GOT3 (cell line): Measurements from ENCODE around the gene GSK3A.
A peak's percentile ranks its signal among the peaks of the same experiment; 100 is the strongest.

Source experiments
- DNase-seq: peaks from one replicate; lab custom pipeline; 2025; ENCODE audit warnings: mixed read lengths; lab: John Stamatoyannopoulos, UW

Gene GSK3A

DNA sequence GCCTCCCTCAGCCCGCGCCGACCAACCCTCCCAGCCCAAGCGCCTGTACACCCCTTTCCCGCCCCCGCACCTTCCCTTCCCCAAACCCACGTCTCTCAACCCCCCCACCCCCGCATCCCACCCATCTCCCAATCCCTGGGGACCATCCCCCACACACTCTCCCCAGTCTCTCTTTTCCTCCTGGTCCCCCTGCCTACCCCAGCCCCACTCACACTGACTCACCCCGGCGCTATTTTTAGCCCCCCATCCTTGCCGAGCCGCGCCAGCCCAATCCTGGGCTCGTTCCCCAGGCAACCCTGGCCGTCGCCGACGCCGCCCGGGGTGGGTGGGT, 38.4 kb upstream of the GSK3A start:
- DNase-seq = no peak

- peak; percentile 65 for DNase-seq
Observed at GRCh38 chr19:42279902-42280814, 37.8 kb upstream of the GSK3A start.

- DNase-seq = no peak
Observed at GRCh38 chr19:42279155-42279901, 36.9 kb upstream of the GSK3A start.

- no peak for DNase-seq
Observed at GRCh38 chr19:42278452-42279154, 36.2 kb upstream of the GSK3A start.

DNA sequence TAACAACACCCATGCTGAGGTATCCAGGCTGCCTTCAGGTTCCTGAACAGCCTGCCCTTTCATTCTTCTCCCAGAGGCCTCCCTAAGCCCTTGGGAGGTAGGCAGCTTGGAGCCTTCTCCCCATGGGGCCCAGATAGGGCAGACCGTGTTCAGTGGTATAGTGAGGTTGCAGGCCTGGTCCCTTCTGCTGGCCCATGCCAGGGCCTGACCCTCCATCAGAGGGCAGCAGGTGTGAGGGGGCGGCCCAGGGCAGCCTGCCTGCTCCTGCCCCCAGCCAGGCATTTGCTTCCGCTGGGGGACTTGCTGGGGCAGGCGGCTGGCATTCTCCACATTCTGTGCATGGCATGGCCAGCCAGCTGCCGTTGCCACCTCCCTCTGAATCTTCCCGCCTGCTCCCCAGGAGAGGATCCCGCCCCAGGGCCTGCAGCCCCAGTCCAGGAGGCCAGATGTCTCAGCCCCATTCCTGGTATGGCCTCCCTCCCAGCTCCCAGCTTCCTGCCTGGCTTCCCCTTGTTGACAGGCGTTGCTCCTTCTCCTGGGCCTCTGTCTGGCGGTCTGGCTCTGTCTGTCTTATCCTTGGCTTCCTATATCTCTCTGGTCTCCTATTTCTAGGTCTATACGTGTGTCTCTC, 35.5 kb upstream of the GSK3A start:
- DNase-seq = no peak

DNA sequence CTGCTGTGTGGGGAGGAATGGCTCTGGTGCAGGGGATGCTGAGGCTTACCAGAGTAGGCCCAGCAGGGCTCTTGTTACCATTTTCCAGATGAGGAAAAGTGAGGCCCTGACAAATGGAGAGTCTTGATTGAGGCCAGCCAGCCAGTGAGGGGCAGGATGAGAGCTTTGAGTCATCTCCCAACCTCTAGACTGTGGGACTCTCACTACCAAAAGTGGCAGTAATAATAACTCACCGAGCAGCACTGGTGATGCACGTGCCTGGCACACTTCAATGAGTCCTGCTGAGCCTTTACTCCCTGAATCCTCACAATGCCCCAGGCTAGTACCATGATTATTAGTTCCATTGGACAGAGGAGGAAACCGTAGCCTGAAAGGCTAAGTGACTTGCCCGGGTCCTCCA, 34.4 kb upstream of the GSK3A start:
- no peak for DNase-seq

DNA sequence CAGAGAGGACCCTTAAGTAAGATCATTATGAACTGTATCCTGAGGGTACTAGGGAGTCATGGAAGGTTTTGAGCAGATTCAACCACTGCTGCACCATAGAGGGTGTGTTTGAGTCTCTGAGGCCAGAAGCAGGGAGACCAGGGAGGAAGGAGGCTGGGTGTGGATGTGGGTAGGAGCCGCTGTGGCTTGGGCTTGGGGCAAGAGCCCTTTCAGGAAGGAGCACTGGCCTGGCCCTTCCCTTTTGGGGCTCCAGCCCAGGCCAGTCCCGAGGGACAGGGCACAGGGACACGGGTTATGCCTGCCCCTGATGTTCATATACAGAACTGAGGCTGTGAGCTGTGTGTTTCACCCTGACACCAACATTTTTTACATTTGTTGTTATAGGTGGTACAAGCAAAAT, 33.9 kb upstream of the GSK3A start:
- DNase-seq = no peak

GRCh38 chr19:42275517-42275916, 33.1 kb upstream of the GSK3A start:
- DNase-seq = no peak

GRCh38 chr19:42275103-42275502, 32.7 kb upstream of the GSK3A start:
- no peak for DNase-seq

- no peak for DNase-seq
Observed at GRCh38 chr19:42274065-42274682, 31.8 kb upstream of the GSK3A start.

GRCh38 chr19:42273407-42274064, 31.1 kb upstream of the GSK3A start:
- no peak for DNase-seq

DNA sequence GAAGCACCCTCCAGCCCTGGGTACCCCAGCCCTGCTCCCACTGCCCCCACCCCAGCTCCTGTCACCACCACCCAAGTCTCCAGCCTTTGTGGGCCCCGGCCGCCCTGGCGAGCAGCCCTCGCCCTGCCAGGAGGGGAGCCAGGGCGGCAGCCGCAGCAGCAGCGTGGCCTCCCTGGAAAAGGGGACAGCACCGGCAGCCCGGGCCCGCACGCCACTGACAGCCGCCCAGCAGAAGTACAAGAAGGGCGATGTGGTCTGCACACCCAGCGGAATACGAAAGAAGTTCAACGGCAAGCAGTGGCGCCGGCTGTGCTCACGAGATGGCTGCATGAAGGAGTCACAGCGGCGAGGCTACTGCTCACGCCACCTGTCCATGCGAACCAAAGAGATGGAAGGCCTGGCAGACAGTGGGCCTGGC, 30.6 kb upstream of the GSK3A start:
- no peak for DNase-seq

DNA sequence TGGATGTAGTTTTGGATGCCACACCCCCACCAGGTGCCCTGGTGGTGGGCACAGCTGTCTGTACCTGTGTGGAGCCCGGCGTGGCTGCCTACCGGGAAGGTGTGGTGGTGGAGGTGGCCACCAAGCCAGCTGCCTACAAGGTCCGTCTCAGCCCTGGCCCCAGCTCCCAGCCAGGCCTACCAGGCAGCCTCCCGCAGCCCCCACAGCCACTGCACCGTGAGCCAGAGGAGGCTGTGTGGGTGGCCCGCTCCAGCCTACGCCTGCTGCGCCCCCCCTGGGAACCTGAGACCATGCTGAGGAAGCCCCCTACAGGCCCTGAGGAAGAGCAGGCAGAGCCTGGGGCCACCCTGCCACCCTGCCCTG, 30.1 kb upstream of the GSK3A start:
- no peak for DNase-seq

DNA sequence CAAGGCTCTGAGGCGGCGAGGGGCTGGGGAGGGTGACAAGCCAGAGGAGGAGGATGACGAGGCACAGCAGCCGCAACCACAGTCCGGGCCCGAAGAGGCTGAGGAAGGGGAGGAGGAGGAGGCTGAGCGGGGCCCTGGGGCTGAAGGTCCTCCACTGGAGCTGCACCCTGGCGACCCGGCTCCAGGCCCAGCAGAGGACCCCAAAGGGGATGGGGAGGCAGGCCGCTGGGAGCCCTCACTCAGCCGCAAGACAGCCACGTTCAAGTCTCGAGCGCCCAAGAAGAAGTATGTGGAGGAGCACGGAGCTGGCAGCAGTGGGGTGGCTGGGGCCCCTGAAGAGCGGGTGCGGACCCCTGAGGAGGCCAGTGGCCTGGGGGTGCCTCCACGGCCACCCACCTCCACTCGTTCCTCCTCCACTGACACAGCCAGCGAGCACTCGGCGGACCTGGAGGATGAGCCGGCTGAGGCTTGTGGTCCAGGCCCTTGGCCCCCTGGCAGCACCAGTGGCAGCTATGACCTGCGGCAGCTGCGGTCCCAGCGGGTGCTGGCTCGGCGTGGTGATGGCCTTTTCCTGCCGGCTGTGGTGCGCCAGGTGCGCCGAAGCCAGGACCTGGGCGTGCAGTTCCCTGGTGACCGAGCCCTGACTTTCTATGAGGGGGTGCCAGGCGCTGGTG, 29.6 kb upstream of the GSK3A start:
- DNase-seq = no peak

GRCh38 chr19:42271045-42271419, 28.6 kb upstream of the GSK3A start:
- no peak for DNase-seq

- no peak for DNase-seq
Observed at GRCh38 chr19:42270346-42271044, 28.1 kb upstream of the GSK3A start.

- DNase-seq = no peak
Observed at GRCh38 chr19:42269478-42270345, 27.3 kb upstream of the GSK3A start.

GRCh38 chr19:42268704-42269477, 26.5 kb upstream of the GSK3A start, which contains the start of gene CIC:
Gene CIC, plus strand, starts transcription at chr19:42269252. Its CDS starts 2,532 bp downstream, at chr19:42271784.
- peak; percentile 99 for DNase-seq
